CD4-positive, alpha-beta memory T cell (primary cell): ENCODE results near the gene CNOT6L. TPM values are rescaled to one million over a fixed set of nuclear protein-coding genes. Genes with fewer than 3 reads are reported as not detected.

Experiments used
- CTCF ChIA-PET: fragments of 350-600 bp; sonication (Branson Sonifier 250); formaldehyde crosslinking; loops from one replicate; lab custom pipeline; 2021; ENCODE audit warnings: inconsistent platforms; ENCODE audit not compliant: partially characterized antibody; lab: Charles Lee
- POLR2A ChIA-PET: fragments of 350-600 bp; sonication (Branson Sonifier 250); formaldehyde crosslinking; loops from one replicate; lab custom pipeline; 2021; ENCODE audit not compliant: partially characterized antibody; lab: Charles Lee
- DNase-seq, 5 donors: peaks; one replicate each; pipeline versions ENCODE4 v3.0.0 to v3.0.0-alpha.2; 2020 to 2022; ENCODE audit warnings: mixed read lengths in 1 of 5
- H3K27ac ChIP-seq: one replicate; pipeline ENCODE4 v1.7.0; 2013; ENCODE audit warnings: low read depth, low read length
- H3K27me3 ChIP-seq: 2 replicates; pipeline ENCODE4 v1.7.0; 2013; ENCODE audit warnings: mild to moderate bottlenecking, low read length, moderate library complexity; ENCODE audit not compliant: insufficient read depth
- H3K36me3 ChIP-seq: 2 replicates; pipeline ENCODE4 v1.7.0; 2013; ENCODE audit warnings: mild to moderate bottlenecking, low read length, moderate library complexity; ENCODE audit not compliant: insufficient read depth
- H3K4me1 ChIP-seq: 2 replicates; pipeline ENCODE4 v1.7.0; 2013; ENCODE audit warnings: mild to moderate bottlenecking, low read length, moderate library complexity; ENCODE audit not compliant: insufficient read depth
- H3K4me3 ChIP-seq, 2 donors: one replicate each; pipeline ENCODE4 v1.7.0; 2013; ENCODE audit warnings: low read length in 2 of 2, mild to moderate bottlenecking in 1 of 2
- H3K9me3 ChIP-seq, 2 donors: one replicate each; pipeline ENCODE4 v1.7.0; 2013; ENCODE audit warnings: low read length in 2 of 2, control low read depth in 1 of 2; ENCODE audit not compliant: control insufficient read depth in 1 of 2
- H3K27ac Mint-ChIP-seq, 7 donors: one replicate each; pipeline ENCODE4 v1.8.0; 2020 to 2021; ENCODE audit warnings: mixed read lengths in 7 of 7, mild to moderate bottlenecking in 6 of 7, inconsistent platforms in 3 of 7, moderate library complexity in 3 of 7
- H3K27me3 Mint-ChIP-seq, 2 donors: one replicate each; pipeline ENCODE4 v1.8.0; 2020 to 2021; ENCODE audit warnings: mixed read lengths in 2 of 2
- H3K36me3 Mint-ChIP-seq, 2 donors: one replicate each; pipeline ENCODE4 v1.8.0; 2020 to 2021; ENCODE audit warnings: mixed read lengths in 2 of 2, inconsistent platforms in 1 of 2, mild to moderate bottlenecking in 1 of 2
- H3K4me1 Mint-ChIP-seq, 4 donors: one replicate each; pipeline ENCODE4 v1.8.0; 2020 to 2021; ENCODE audit warnings: mixed read lengths in 4 of 4, mild to moderate bottlenecking in 1 of 4
- H3K4me3 Mint-ChIP-seq, 8 donors: one replicate each; pipeline ENCODE4 v1.8.0; 2020 to 2021; ENCODE audit warnings: mixed read lengths in 8 of 8, mild to moderate bottlenecking in 7 of 8, moderate library complexity in 6 of 8, inconsistent platforms in 3 of 8
- H3K9me3 Mint-ChIP-seq, 8 donors: one replicate each; pipeline ENCODE4 v1.8.0; 2020 to 2021; ENCODE audit warnings: mixed read lengths in 8 of 8, mild to moderate bottlenecking in 5 of 8, inconsistent platforms in 3 of 8, moderate library complexity in 1 of 8
- intact Hi-C: fragments of 100-400 bp; cut with micrococcal nuclease; formaldehyde crosslinking; loops from one replicate; pipeline ENCODE4 v1.15.1; 2023
- polyA plus RNA-seq, 2 donors: library from polyadenylated mRNA; unstranded; fragments of 300-500 nt; fragmentation: Illumina TruSeq; gene quantifications; one replicate each; pipeline ENCODE4 v1.2.3, GENCODE V29; 2021
- total RNA-seq, 2 experiments: library from RNA; stranded (reverse); gene quantifications; one replicate each; pipeline ENCODE4 v1.2.3, GENCODE V29; 2021

Gene CNOT6L
- total and polyA plus RNA-seq, 4 experiments from 2014 or later: 34.3 to 225 (median 126) TPM

DNA sequence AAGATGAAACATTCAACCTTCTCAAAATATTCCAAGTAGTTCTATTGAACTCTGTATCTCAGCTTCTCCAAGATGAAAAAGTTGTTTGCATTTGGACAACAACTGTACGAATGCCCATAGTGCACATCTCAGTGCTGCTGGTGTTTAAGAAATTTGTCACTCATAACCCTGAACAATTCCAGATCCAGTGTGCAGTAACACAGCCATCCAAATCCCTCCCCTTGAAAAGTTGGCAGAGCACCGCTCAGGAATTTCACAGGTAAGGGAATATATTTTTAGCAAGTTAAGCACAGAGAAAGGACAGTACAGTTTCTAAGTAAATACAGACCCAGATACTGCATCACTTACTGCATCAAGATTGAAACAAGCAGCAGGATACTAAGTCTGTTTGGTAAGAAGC, 104.7 kb downstream of the CNOT6L start:
- Mint-ChIP-seq H3K9me3 (no peaks in the 10 kb centered on the region), H3K27ac (peak overlapping the region in 1 of 7 donors; percentile 45), H3K4me1 (peaks cover 3 to 11% (median 5%) of the 10 kb centered on the region in 4 donors), H3K4me3 (no peak overlapping the region), H3K36me3 (peaks cover 53 to 57% of the 10 kb centered on the region in 2 donors), H3K27me3 (no peaks in the 10 kb centered on the region)
- peaks cover 3% of the 10 kb centered on the region for H3K36me3 ChIP-seq
- DNase-seq: no peak
- ChIA-PET POLR2A (no interaction called here), CTCF (no interaction called here)
- no peaks in the 10 kb centered on the region for H3K9me3 ChIP-seq
- intact Hi-C loops: no loop called here
- no peaks in the 10 kb centered on the region for H3K4me1 ChIP-seq
- H3K27ac ChIP-seq: no peak overlapping the region
- no peaks in the 10 kb centered on the region for H3K27me3 ChIP-seq
- no peak overlapping the region for H3K4me3 ChIP-seq

DNA sequence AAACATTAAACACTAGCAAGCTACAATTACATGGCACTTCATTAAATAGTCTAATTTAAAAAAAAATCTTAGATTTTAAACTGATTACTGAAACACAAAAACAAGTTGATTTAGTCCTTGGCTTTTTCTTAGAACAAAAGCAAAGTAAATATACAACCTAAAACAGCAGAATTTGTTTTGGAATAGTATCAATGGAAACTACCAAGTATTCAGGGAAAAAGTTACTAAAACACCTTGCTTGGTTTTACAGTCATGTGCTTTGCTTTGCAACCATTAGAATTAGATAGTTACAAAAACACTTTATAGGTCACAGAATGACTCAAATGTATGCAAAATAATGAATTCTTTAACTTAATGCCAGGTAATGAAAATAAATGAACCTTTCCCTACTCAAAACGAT, 105.3 kb downstream of the CNOT6L start:
- H3K4me3 ChIP-seq: no peak overlapping the region
- POLR2A ChIA-PET: no interaction called here

DNA sequence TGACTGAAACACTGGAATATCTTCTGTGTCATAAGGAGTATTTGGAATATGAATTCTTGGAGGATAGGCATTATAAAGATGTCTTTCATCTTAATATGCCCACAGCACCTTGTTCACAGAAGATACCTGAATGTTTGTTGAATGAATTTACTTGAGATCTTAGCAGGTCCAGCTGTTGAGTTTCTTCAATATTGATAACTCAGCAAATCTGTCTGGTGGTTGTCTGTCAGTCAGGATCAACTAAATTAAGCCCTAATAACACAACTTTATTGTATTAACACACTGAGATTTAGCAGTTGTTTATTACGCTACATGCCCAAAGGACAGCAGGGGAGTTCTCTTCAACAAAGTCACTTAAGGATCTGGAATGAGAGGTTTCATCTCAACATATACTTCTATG, 106.5 kb downstream of the CNOT6L start:
- POLR2A ChIA-PET: no interaction called here
- no peaks in the 10 kb centered on the region for H3K9me3 Mint-ChIP-seq
- H3K27ac Mint-ChIP-seq: peak overlapping the region in 1 of 7 donors; percentile 14
- H3K36me3 ChIP-seq: no peaks in the 10 kb centered on the region
- CTCF ChIA-PET: no interaction called here
- no peaks in the 10 kb centered on the region for H3K27me3 ChIP-seq
- intact Hi-C loops: no loop called here
- H3K9me3 ChIP-seq: no peaks in the 10 kb centered on the region
- H3K4me3 Mint-ChIP-seq: no peak overlapping the region
- DNase-seq: no peak
- peaks cover 2 to 6% (median 4%) of the 10 kb centered on the region in 4 donors for H3K4me1 Mint-ChIP-seq
- no peaks in the 10 kb centered on the region for H3K4me1 ChIP-seq
- no peaks in the 10 kb centered on the region for H3K27me3 Mint-ChIP-seq
- H3K36me3 Mint-ChIP-seq: peaks cover 43 to 48% of the 10 kb centered on the region in 2 donors
- no peak overlapping the region for H3K27ac ChIP-seq
- H3K4me3 ChIP-seq: no peak overlapping the region

More for the DNA sequence above, 105.3 kb downstream of the CNOT6L start:
- Mint-ChIP-seq H3K36me3 (peaks cover 46 to 52% of the 10 kb centered on the region in 2 donors), H3K27ac (no peak overlapping the region), H3K4me1 (peaks cover 3 to 6% (median 4%) of the 10 kb centered on the region in 4 donors), H3K4me3 (no peak overlapping the region), H3K9me3 (no peaks in the 10 kb centered on the region), H3K27me3 (no peaks in the 10 kb centered on the region)
- intact Hi-C loops: no loop called here
- Histone ChIP-seq H3K27ac (no peak overlapping the region), H3K27me3 (no peaks in the 10 kb centered on the region), H3K9me3 (no peaks in the 10 kb centered on the region), H3K36me3 (no peaks in the 10 kb centered on the region), H3K4me1 (no peaks in the 10 kb centered on the region)
- no peak for DNase-seq
- CTCF ChIA-PET: no interaction called here

DNA sequence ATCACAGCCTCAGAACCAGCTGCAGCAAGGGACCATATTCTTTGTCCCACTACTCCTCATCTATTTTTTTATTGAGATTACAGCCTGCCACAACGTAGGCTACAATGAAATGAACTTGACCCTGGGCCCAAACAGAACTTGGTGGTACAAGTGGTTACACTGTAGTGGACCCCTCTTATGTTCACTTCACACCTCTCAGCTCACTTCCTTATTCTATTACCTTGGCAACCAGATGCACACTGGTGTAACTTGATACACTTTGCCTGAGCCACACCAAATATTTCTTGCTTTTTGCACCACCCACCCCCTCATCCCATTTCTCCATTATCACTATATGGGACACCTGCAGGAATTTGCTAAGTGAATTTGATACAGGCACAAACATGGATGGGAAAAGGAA, 107.7 kb downstream of the CNOT6L start:
- Histone ChIP-seq H3K9me3 (no peaks in the 10 kb centered on the region), H3K27me3 (no peaks in the 10 kb centered on the region), H3K4me3 (no peak overlapping the region), H3K27ac (no peak overlapping the region), H3K36me3 (no peaks in the 10 kb centered on the region), H3K4me1 (no peaks in the 10 kb centered on the region)
- H3K36me3 Mint-ChIP-seq: peaks cover 38 to 39% of the 10 kb centered on the region in 2 donors
- no peaks in the 10 kb centered on the region for H3K9me3 Mint-ChIP-seq
- peaks cover 0 to 6% (median 4%) of the 10 kb centered on the region in 4 donors for H3K4me1 Mint-ChIP-seq
- no peak overlapping the region for H3K4me3 Mint-ChIP-seq
- DNase-seq: no peak
- POLR2A ChIA-PET: interaction anchor here (0.6 kb wide), 1 partner anchor 49 kb away, joined by 4 read pairs; no protein-coding TSS in a partner anchor
- peak overlapping the region in 2 of 7 donors; percentile 35 to 54 for H3K27ac Mint-ChIP-seq
- H3K27me3 Mint-ChIP-seq: no peaks in the 10 kb centered on the region
- CTCF ChIA-PET: no interaction called here
- intact Hi-C loops: no loop called here

DNA sequence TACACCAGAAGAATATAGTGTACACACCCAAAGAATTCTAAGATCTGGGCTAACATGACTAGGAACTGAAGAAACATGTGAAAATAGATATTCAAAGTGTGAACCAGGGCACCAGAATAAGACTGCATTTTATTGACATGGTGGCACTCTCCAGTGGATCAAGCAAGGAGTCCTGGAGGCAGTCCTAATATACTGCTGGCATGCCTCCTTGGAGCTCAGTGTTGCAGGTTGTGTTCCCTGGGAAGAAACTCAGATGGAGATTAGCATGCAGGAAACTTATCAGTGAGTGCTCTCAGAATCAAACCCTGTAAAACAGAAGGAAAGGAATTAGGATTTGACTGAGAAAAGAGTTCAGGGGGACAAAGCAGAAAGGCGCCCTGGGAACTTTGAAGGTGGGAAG, 108.5 kb downstream of the CNOT6L start:
- intact Hi-C loops: no loop called here
- peaks cover 30 to 35% of the 10 kb centered on the region in 2 donors for H3K36me3 Mint-ChIP-seq
- Histone ChIP-seq H3K27me3 (no peaks in the 10 kb centered on the region), H3K4me1 (no peaks in the 10 kb centered on the region), H3K27ac (no peak overlapping the region), H3K36me3 (no peaks in the 10 kb centered on the region), H3K4me3 (no peak overlapping the region), H3K9me3 (no peaks in the 10 kb centered on the region)
- peak overlapping the region in 1 of 7 donors; percentile 54 for H3K27ac Mint-ChIP-seq
- no peaks in the 10 kb centered on the region for H3K9me3 Mint-ChIP-seq
- H3K4me3 Mint-ChIP-seq: peak overlapping the region in 1 of 8 donors; percentile 41
- no peaks in the 10 kb centered on the region for H3K27me3 Mint-ChIP-seq
- no peak for DNase-seq
- ChIA-PET POLR2A (no interaction called here), CTCF (no interaction called here)
- peaks cover 0 to 3% (median 2%) of the 10 kb centered on the region in 4 donors for H3K4me1 Mint-ChIP-seq

DNA sequence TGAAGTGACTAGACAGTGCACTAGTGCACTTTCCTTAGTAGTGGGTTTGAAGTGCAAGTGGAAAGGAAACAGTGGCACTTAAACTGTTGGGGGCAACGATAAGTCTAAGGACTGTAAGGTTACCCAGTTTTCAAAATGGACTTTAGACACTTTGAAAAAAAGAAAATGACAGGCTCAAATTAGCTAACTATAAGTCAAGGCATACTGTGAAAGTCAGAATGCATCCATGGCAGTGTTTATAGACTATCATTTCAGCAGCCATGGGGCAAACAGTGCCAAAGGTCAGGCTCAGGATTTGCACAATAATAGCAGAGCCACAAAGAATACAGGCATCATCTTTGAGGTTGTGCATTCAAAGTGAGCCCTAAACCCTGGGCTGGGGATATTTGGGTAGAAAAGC, 109.1 kb downstream of the CNOT6L start:
- H3K4me3 ChIP-seq: no peak overlapping the region
- H3K27ac ChIP-seq: no peak overlapping the region
- no peaks in the 10 kb centered on the region for H3K9me3 ChIP-seq
- H3K36me3 ChIP-seq: no peaks in the 10 kb centered on the region
- no peaks in the 10 kb centered on the region for H3K27me3 Mint-ChIP-seq
- H3K4me1 ChIP-seq: no peaks in the 10 kb centered on the region
- H3K27ac Mint-ChIP-seq: peak overlapping the region in 1 of 7 donors; percentile 54
- ChIA-PET POLR2A (interaction anchor here (1.2 kb wide), 1 partner anchor 152 kb away, joined by 3 read pairs; the partner anchor contains the start of gene MRPL1), CTCF (no interaction called here)
- intact Hi-C loops: no loop called here
- H3K4me1 Mint-ChIP-seq: peaks cover 0 to 3% (median 1%) of the 10 kb centered on the region in 4 donors
- no peaks in the 10 kb centered on the region for H3K27me3 ChIP-seq
- no peak for DNase-seq
- H3K4me3 Mint-ChIP-seq: no peak overlapping the region
- no peaks in the 10 kb centered on the region for H3K9me3 Mint-ChIP-seq
- peaks cover 27 to 33% of the 10 kb centered on the region in 2 donors for H3K36me3 Mint-ChIP-seq

DNA sequence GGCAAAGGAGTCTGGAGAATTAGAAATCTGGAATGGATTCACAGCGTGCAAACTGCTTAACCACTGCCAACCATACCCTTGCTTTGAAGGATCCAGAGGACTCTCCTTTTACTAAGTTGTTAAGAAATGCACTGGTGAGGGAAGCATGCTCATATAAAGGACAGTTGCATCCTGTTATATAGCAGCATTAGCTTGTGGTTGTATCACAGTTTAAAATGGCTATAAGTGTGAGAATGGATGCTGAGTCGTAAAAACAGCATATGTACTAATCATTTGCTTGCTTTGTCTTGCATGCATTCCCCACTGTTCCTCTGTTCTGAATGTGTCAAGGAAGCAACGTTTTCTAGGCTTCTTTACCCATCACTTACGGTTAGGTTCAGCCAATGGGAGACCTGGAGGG, 112.5 kb downstream of the CNOT6L start:
- H3K27ac ChIP-seq: no peak overlapping the region
- intact Hi-C loops: no loop called here
- H3K36me3 Mint-ChIP-seq: peaks cover 7 to 12% of the 10 kb centered on the region in 2 donors
- H3K4me3 ChIP-seq: no peak overlapping the region
- H3K27ac Mint-ChIP-seq: no peak overlapping the region
- H3K27me3 ChIP-seq: no peaks in the 10 kb centered on the region
- no peaks in the 10 kb centered on the region for H3K27me3 Mint-ChIP-seq
- no peaks in the 10 kb centered on the region for H3K9me3 ChIP-seq
- H3K9me3 Mint-ChIP-seq: no peaks in the 10 kb centered on the region
- no peak for DNase-seq
- ChIA-PET CTCF (no interaction called here), POLR2A (no interaction called here)
- H3K4me3 Mint-ChIP-seq: no peak overlapping the region
- no peaks in the 10 kb centered on the region for H3K4me1 ChIP-seq
- peaks cover 0 to 2% (median under 1%) of the 10 kb centered on the region in 4 donors for H3K4me1 Mint-ChIP-seq
- H3K36me3 ChIP-seq: no peaks in the 10 kb centered on the region
